ENCODE results near the gene CLVS2.

GRCh38 chr6:123039431-123039830 is 43.4 kb downstream of the CLVS2 start:
- TF ChIP-seq CTCF (conservative IDR thresholded peaks at IDR 0.05; ENCODE audit: low read depth in 2 of 2): no peak
- no peak for TF ChIP-seq POLR2AphosphoS5 (IDR thresholded peaks at IDR 0.05; ENCODE audit: low read depth)
- no peak for TF ChIP-seq REST (IDR thresholded peaks at IDR 0.05; ENCODE audit: unreplicated experiment)
- no peak for TF ChIP-seq EZH2 (IDR thresholded peaks at IDR 0.05; ENCODE audit: low read depth, unreplicated experiment)

All from GM23338 (cell line).